Stimulated activated CD8-positive, alpha-beta memory T cell treated with anti-CD3 and anti-CD28 coated beads, Interleukin-7, amount 100 ng/mL, for 48 hours (primary cell): Measurements from ENCODE around the gene USO1.
"Not testable (repeated sequence)": the region's sequence is repeated elsewhere in the genome, so short reads cannot be mapped to it uniquely, and the experiment has no call there.

Experiments
- DNase-seq, 2 donors: peaks; one replicate each; pipeline ENCODE4 v3.0.0-alpha.2; 2020; ENCODE audit warnings: low read depth in 1 of 2; ENCODE audit errors: extremely low read depth in 1 of 2

USO1 gene

DNA sequence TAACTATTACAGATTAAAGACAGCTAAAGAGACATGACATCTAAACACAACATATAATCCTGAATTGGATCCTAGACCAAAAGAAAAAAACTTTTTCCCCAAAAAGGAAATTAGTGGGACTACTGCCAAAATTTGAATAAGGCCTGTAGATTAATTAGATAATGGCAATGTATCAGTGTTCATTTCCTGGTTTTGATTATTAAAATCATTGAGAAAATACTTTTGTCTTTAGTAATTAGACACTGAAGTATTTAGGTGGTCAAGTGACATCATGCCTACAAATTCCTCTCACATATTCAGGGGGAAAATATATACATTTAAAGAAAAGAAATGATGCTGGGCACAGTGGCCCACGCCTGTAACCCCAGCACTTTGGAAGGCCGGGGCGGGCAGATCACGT lies 10.4 kb upstream of the USO1 start:
- no peak for DNase-seq

- DNase-seq = no peak
Measured at GRCh38 chr4:75714704-75715103, 9.7 kb upstream of the USO1 start.

DNA sequence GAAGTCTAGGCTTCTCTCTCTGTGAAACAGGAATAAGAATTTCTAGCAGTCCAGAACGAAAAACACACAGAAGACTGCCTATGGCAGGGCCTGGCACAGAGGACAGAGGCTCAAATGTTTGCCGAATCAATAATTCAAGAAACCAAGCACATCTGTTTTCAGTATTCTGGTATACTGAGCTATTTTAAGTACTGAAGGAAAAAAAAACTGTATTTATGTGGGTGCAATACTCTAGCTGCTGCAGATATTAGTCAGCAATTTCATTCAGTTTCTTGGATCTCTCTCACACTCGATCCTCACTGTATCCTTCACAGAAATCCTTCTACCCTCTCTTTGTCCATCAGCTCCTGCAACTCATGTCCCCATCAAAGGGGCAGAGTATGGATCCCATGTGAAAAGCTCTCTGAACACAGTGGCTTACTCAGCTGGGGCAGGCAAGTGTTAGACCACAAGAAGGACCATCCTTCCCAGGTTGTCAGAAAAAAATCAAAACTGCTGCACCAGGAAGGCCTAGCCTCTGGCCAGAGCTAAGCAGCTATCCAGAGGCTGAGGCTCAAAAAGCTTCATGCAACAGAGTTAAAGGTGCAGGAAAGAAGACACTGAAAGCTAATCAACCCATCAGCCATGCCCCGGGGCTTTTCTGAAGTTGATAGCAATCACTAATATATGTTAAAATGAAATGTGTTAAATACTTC lies 9.1 kb upstream of the USO1 start:
- no peak for DNase-seq

GRCh38 chr4:75716054-75716453 lies 8.3 kb upstream of the USO1 start:
- not testable (repeated sequence) for DNase-seq

DNA sequence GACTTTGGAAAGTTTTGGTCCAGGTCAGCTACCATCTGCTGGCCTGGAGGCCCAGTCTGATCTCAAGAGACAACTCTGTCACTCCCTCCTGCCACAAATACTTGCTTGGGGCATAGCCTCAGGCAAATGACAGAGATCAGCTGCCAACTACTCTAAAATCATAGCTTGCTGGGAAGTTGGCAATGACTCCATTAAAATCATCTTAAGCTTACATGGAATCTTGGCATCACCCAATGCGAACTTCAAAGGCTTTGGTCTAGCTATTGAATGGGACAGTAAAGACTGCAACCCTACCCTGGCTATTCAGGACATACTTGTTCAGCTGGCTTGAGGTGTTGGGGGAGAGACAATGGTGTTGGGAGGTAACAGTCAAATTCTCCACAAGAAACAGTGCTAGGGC lies 7.0 kb upstream of the USO1 start:
- no peak for DNase-seq

- no peak for DNase-seq
Measured at GRCh38 chr4:75718529-75718928, 5.8 kb upstream of the USO1 start.

DNA sequence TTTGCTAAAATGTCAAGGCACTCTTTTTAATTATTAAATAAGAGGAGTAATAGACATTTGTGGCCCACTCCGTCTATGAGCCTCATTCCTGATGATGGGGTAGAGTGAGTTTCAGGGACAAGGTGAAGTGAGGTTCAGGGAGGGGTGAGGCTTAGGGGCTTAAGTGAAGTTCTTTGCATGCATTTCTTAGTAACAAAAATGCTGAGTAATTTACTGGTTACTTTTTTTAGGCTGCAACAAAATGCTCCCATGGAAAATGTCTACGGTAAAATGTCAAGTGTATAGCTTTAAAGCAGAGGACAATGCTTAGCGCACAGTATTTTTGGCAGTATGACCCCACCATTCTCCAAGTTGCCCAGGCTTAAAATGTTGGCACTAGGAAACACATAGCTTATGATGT lies 2.0 kb upstream of the USO1 start:
- no peak for DNase-seq

DNA sequence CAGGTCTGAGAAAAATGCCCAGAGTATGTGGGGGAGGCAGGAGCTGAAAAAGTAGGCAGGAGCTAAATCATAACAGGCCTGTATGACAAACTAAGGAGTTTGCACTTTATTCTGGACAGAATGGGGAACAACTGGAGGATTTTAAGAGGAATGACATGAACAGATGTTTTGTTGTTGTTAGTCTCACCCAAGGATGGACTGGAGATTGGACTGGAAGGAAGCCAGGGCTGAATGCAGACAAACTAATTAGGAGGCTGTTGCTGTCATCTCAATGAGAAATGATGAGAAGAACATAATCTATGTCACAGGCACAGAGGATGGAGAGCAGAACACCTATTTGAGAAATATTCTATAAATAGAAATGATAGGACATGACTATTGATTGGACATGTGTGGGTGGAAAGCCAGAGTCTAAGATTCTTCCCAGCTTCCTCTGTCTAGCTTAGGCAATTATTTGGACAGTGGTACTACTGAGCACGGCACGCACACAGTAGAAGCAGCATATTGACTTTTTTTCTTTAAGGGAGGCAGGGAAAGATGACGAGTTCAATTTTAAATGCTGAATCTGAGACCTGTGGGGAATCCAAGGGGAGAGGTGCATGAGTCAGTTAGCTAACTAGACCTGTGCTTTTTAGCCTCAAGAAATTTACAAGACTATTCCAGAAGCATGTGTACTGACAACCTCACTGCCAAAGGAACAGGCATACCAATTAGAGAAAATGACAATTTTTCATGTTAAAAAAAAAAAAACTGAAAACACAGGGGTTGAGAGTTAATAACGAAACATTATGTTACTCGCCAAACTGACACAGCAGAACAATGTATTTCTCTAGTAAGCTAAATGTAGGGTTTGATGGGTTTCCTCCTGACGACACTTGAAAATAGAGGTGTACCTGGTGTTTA lies 963 bp upstream of the USO1 start:
- DNase-seq = no peak

- peak; percentile 35 to 47 for DNase-seq
Measured at GRCh38 chr4:75724867-75725724, 719 bp downstream of the USO1 start.

DNA sequence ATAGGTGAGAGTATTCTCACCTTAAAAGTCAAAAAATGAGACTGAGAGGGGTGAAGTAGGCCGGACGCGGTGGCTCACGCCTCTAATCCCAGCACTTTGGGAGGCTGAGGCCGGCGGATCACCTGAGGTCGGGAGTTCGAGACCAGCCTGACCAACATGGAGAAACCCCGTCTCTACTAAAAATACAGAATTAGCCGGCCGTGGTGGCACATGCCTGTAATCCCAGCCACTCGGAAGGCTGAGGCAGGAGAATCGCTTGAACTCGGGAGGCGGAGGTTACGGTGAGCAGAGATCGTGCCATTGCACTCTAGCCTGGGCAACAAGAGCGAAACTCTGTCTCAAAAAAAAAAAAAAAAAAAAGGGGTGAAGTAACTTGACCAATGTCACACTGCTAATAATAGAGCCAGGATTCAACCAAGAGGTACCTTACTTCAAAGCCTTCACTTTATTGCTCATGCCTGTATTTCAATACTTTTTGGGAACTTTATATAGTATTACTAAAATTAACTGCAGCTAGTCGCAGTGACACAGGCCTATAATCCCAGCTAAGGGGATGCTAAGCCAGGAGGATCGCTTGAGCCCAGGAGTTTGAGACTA lies 1.7 kb downstream of the USO1 start:
- not testable (repeated sequence) for DNase-seq

DNA sequence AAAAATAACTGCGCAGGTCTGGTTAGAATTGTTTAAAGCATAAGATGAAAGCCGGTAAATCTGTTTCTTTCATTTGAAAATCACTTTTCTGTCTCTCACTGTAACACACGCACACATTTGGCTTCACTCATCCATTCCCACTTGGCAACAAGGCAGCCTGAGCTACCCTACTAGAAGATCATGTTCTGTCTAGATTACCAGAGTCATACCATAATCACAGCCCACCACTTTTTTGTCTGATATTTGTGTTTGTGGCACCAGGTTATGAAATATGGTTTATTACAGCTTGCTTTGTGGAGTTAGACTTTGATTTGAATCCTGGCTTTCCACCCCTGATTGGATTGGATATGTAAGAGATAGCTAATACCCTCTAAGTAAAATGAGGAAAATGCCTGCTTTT lies 2.2 kb downstream of the USO1 start:
- DNase-seq = no peak

DNA sequence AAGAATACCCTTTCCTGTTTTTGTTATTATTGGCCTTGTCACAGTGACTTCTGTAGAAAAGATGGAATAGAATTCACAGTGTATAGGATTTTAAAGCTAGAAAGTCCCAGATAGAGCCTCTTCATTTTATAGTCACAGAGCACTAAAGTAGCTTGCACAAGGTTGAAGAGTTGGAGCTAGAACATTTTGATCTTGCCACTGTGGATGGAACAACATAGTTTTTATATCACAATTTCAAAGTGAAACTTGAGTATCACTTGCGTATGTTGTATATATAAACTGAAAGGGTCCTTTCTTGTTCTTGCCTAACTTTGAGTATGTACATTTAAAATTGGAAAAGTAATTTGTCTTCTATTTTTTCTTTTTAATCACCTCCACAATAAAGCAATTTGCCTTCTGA lies 2.7 kb downstream of the USO1 start:
- no peak for DNase-seq

DNA sequence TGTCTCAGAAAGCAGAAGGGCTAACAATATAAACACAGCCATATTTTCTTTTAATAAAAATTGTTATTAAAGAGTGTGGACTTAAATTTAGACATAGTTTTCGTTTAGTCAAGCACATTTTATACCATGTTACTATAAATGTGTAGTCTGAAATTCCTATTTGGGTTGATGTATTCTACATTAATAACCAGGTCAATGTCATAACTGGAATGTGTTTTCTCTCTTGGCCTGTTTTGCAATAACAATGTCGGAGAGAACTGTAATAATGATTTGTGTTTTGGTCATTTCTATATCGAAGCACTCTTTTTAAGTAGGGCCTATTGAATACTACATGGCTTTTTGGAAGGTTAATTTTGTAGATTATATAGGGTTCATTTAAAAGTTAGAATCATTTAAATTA lies 5.5 kb downstream of the USO1 start:
- DNase-seq = no peak

GRCh38 chr4:75733369-75733768 lies 9.0 kb downstream of the USO1 start:
- DNase-seq = no peak

DNA sequence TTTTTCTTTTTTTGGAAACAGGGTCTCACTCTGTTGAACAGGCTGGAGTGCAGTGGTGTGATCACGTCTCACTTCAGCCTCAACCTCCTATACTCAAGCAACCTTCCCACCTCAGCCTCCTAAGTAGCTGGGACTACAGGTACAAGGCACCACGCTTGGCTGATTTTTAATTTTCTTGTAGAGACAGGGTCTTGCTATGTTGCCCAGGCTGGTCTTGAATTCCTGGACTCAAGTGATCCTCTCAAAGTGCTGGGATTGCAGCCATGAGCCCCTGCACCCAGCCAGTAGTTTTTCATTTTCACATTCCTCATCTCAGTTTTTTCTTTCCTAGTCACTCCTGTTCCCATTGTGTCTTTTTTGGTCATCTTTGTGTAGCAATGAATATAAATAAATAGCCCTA lies 11.1 kb downstream of the USO1 start:
- DNase-seq = no peak

GRCh38 chr4:75736862-75737261 lies 12.5 kb downstream of the USO1 start:
- no peak for DNase-seq

DNA sequence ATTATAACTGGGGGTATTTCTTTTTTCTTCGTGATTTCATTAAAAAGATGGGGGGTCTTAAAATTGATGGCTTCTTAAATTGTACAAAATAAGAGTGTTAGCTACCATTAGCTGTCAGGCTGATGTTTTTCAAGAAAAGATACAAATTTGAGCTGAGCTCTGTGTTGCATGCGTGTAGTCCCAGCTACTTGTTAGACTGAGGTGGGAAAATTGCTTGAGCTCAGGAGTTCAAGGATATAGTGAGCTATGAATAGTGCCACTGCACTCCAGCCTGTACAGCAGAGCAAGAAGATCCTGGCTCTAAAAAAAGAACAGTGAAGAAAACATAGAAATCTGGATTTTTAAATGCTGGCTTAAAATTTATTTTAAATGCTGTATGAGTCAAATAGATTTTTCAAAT lies 13.0 kb downstream of the USO1 start:
- DNase-seq = no peak

- DNase-seq = no peak
Measured at GRCh38 chr4:75741027-75741426, 16.6 kb downstream of the USO1 start.

DNA sequence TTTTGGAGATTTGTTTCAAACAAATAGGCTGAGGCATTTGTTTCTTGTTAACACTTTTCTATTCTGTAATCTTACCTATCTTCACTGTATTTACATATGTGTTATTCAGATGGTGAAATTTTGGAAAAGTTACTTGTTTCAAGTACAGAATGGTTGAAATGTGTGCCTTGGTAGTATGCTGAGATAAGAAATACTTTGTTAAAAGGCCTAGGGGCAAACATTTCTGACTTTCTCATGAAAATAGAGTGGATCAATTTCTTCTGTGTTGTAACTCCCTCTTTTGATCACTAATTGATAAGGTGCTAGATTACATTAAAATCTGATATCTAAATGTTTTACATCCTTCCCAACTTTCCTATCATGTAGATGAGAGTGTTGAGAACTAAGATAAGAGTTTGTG lies 18.1 kb downstream of the USO1 start:
- DNase-seq = no peak

- no peak for DNase-seq
Measured at GRCh38 chr4:75745161-75745560, 20.8 kb downstream of the USO1 start.

- no peak for DNase-seq
Measured at GRCh38 chr4:75745721-75746199, 21.4 kb downstream of the USO1 start.
